ENCODE results near the gene AFDN. TPM values are rescaled to one million over a fixed set of nuclear protein-coding genes. Genes with fewer than 3 reads are reported as not detected.

The AFDN gene
- polyA plus RNA-seq, 3 donors: 186 to 250 (median 186) TPM

- no peak for DNase-seq (ENCODE audit: extremely low read depth in 1 of 11, low read depth in 9 of 11, low spot score in 4 of 11)
Measured at GRCh38 chr6:167829513-167829912, 2.8 kb downstream of the AFDN start.

DNA sequence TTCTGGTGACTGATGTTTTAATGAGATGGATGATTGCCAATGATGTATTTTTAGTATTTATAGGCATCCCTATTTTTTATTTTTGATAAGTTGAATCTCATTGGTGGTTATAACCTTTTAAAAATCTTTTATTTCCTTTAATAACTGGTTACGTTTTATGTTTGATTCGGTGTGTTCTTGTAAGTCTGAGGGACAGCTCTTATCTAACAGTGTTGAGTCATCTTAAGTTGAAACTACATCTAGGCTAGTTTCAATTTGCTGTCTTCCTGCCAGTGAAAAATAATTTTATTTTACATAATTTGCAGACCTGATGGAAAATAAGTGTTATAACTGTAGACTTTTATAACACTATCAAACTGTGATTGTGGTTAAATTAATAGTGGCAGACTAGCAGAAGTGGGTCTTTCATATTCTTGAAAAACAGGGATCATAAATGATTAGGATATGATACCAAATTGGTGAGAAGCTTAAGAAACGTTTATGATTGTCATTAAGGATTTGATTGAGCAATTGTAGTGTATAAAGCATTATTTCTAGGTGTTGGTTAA is 4.6 kb downstream of the AFDN start:
- DNase-seq (ENCODE audit: extremely low read depth in 1 of 11, low read depth in 9 of 11, low spot score in 4 of 11): no peak

DNA sequence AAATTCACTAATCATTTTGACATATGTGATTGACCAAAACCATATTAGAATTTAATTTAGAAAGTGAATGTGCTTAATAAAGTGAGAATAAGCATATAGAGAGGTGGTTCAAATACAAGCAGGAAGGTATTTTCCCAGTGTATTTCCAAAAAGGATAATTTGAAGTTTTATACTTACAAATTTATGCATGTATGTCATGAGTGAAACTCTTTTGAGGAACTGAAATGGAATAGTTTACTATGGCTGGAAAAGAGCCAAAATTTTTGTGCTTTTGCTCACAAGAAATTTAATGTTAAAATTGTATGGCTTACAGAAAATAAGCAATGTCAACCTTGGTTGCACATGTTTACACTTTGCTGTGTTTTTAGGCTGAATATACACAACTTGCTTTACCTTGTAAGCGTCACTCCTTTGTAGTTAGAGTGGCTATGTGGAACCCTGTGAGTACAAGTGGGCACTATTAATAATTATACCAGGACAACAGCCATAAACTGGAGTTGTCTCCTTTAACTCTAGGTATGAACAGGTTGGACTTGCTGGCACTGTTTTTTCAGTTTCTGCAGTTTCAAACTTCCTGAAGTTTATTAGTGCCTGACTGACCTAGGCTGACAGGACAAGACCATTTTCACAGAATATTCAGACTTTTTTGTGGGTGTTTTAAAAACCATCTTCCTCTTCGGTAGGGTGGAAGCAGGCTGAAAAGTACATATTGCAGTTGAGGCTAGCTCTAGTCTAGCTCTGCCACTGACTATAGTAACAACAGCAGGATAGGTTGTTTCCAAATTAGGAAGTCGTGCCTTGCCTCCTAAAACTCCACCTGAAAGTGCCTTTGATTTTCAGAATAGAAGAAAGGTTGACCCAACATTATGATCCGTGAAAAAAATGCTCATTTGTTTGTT is 6.0 kb downstream of the AFDN start:
- no peak for DNase-seq (ENCODE audit: extremely low read depth in 1 of 11, low read depth in 9 of 11, low spot score in 4 of 11)

DNA sequence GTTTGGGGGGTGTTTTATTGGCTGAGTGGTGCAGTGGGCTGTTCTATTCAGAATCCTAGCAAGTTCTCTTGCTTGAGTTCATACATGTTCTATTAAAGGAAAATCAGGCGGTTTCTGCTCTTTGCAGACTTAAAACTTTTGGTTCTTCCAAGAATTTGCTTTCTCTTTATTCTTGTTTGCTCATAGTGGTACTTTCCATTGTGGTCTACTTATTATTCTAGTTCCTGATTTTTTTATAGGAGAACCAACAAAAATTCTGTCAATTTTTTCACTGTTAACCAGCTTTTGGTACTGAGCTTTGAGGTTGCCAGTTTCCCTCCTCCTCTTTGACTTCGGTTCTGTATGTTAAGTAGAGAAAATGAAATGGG is 6.7 kb downstream of the AFDN start:
- DNase-seq (ENCODE audit: extremely low read depth in 1 of 11, low read depth in 9 of 11, low spot score in 4 of 11): no peak

GRCh38 chr6:167835260-167835659 is 8.5 kb downstream of the AFDN start:
- DNase-seq (ENCODE audit: extremely low read depth in 1 of 11, low read depth in 9 of 11, low spot score in 4 of 11): no peak

GRCh38 chr6:167836721-167837120 is 10.0 kb downstream of the AFDN start:
- no peak for DNase-seq (ENCODE audit: extremely low read depth in 1 of 11, low read depth in 9 of 11, low spot score in 4 of 11)

- DNase-seq (ENCODE audit: extremely low read depth in 1 of 11, low read depth in 9 of 11, low spot score in 4 of 11): no peak
Measured at GRCh38 chr6:167838207-167838748, 11.6 kb downstream of the AFDN start.

DNA sequence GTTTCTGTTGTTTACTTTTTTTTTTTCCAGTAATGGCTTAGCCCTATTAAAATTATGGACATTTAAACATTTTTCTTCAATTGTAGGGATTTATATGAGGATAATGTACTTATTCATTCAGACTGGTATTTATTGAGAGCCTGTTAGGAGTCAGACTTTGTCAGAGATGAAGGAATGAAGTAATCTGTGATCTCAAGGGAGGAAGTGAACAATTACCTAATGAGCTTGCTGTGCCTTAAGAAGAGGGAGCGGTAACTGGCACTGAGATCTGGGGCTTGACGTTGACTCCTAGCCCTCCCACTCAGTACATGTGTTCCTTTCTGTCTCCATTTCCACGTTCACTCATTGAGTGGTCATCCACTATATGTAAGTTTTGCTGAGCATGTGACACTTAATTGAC is 12.6 kb downstream of the AFDN start:
- no peak for DNase-seq (ENCODE audit: extremely low read depth in 1 of 11, low read depth in 9 of 11, low spot score in 4 of 11)

- no peak for DNase-seq (ENCODE audit: extremely low read depth in 1 of 11, low read depth in 9 of 11, low spot score in 4 of 11)
Measured at GRCh38 chr6:167839755-167840154, 13.0 kb downstream of the AFDN start.

- DNase-seq (ENCODE audit: extremely low read depth in 1 of 11, low read depth in 9 of 11, low spot score in 4 of 11): no peak
Measured at GRCh38 chr6:167840160-167840525, 13.4 kb downstream of the AFDN start.

DNA sequence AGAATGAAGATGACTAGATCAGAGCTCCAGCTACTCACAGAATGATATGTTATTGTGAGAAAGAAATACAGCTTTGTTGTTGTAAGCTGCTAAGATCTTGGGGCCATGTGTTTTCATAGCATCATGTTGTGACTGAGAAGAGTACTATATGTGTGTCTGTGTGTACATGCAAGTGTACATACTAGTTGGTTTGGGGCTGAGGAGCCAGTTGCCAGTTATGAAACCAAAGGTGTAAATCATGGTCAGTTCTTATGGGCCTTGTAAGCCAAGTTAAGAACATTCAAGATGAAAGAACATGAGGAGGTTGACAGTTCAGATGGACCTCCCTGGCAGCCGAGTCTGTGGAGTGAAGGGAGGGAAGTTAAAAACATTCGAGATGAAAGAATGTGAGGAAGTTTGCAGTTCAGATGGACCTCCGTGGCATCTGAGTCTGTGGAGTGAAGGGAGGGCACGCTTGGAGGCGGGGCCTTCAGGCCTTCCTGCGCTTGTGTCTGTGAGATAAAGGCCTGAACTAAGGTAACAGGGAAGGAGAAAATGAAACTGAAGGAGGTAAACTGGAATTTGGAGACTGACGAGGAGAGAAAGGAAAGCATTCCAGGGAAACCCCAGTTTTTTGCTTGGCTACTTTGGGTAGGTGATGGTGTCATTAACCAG is 13.9 kb downstream of the AFDN start:
- DNase-seq (ENCODE audit: extremely low read depth in 1 of 11, low read depth in 9 of 11, low spot score in 4 of 11): no peak

GRCh38 chr6:167841981-167842380 is 15.3 kb downstream of the AFDN start:
- no peak for DNase-seq (ENCODE audit: extremely low read depth in 1 of 11, low read depth in 9 of 11, low spot score in 4 of 11)

DNA sequence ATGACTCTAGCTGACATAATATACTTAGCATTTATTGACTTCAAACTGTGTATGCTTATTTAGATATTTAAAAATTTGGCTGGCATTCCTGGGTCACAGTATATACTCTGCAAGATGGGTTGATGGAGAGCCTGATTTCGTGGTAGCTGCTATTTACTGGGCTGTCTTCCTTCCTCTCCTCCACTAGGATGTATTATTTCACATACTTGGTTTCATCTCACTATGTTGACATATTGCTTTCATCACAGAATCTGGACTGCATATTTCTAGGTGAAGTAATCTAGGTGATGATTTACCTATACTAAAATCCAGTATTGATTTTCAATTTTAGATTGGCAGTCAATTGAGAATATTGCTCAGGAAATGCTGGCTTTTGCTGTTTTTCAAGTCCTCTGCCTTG is 15.7 kb downstream of the AFDN start:
- no peak for DNase-seq (ENCODE audit: extremely low read depth in 1 of 11, low read depth in 9 of 11, low spot score in 4 of 11)

DNA sequence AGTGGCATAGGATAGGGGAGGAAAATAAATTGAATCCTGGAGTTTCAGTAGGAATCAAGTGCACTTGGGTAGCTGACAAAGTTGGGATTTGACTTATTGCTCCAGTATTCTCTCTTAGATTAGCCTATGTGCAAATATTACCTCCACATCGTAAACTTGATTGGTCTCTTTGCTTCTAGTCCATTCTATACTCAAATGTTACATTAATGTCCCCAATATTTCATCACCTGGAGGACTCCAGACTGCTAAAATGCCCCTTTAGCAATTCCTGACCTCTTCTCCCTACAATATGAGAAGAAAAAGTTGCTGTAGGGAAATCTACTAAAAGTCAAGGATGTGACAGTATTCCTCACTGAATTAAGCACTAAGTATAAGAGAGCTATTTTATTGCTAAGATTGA is 16.3 kb downstream of the AFDN start:
- DNase-seq (ENCODE audit: extremely low read depth in 1 of 11, low read depth in 9 of 11, low spot score in 4 of 11): no peak

DNA sequence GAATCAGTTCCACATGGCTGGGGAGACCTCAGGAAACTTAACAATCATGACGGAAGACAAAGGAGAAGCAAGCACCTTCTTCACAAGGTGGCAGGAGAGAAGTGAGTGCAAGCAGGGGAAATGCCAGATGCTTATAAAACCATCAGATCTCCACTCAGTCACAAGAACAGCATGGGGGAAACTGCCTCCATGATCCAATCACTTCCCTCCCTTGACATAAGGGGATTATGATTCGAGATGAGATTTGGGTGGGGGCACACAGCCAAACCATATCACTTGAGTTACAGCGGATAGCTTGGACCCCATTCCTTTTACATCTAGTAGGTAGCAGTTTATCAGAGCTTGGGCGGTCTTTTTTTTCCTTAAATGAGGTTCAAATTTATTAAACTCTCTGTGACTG is 19.1 kb downstream of the AFDN start:
- DNase-seq (ENCODE audit: extremely low read depth in 1 of 11, low read depth in 9 of 11, low spot score in 4 of 11): no peak

DNA sequence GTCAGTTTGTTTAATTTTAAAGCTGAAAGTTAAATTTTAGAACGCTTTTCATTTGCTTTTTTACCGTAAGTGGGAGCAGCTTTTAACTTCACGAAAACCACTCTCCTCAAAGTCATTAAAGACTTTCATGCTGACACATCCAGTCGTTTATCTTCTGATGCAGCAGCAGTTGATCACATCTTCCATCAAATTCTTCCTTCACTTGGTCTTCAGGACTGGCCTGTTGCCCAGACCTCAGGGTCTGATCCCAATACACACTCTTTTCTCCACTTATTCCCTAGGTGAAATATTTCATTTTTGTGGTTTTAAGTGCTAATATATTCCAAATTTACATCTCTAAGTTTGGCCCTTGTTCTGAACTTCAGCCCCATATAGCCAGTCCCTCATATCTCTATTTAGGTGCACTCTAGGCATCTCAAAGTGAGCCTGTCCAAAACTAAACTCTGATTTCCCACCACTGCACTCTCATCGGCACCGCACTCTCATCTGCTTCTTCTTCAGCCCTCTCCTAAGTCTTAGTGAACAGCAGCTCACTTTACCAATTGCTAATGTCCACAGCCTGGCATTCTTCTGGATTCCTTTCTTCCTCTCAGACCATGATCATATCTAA is 20.4 kb downstream of the AFDN start:
- no peak for DNase-seq (ENCODE audit: extremely low read depth in 1 of 11, low read depth in 9 of 11, low spot score in 4 of 11)

- no peak for DNase-seq (ENCODE audit: extremely low read depth in 1 of 11, low read depth in 9 of 11, low spot score in 4 of 11)
Measured at GRCh38 chr6:167847936-167848335, 21.2 kb downstream of the AFDN start.

DNA sequence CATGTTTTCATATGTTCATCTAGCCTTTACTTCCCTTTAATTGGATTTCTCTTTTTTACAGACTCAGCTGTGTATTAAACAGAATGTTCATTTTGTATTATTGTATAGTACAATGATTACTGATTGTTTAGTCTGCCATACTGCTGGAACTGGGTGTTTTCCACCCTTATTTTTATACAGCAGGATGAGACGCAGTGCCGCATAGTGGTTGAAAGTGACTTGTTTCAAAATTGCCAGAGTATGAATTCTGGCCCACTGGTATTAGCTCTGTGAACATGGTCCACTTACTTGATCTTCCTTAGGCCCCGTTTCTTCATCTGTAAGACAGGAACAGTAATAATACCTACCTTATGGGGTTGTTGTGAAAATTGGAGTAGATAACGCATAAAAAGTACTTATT is 22.1 kb downstream of the AFDN start:
- DNase-seq (ENCODE audit: extremely low read depth in 1 of 11, low read depth in 9 of 11, low spot score in 4 of 11): no peak

GRCh38 chr6:167849846-167850459 is 23.2 kb downstream of the AFDN start:
- DNase-seq (ENCODE audit: extremely low read depth in 1 of 11, low read depth in 9 of 11, low spot score in 4 of 11): peak in 3 of 11 donors; percentile 59 to 68 (median 62)
